Measurements from ENCODE around the gene THEMIS.

The THEMIS gene

DNA sequence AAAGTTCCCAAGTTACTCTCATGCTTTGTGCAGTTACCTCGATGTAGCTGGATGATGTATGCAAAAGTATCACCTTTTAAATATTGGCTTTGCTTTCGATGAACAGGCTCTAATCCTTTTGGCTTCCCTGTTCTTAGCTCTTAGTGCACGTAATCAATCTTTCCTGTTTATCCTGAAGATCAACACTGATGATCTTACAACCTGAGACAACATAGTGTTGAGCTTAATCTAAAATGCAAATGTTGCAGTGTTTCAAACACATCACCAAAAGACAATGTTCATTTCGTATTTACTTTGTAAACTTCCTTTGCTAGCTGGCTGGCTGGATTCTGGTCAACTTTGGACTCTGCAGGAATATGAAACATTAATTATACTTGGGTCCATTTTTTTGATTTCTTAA is 132.1 kb downstream of the THEMIS start:
- CTCF ChIA-PET: interaction anchor here (0.6 kb wide), 1 partner anchor 43 kb away, joined by 4 read pairs; no protein-coding TSS in a partner anchor
- DNase-seq (ENCODE audit: low spot score): no peak
- POLR2A ChIA-PET (ENCODE audit: low non-redundant PET): no interaction called here
- no peak overlapping the region for H3K27ac ChIP-seq
- TF ChIP-seq CTCF (conservative IDR thresholded peaks at IDR 0.05; ENCODE audit: low read depth): no peak

DNA sequence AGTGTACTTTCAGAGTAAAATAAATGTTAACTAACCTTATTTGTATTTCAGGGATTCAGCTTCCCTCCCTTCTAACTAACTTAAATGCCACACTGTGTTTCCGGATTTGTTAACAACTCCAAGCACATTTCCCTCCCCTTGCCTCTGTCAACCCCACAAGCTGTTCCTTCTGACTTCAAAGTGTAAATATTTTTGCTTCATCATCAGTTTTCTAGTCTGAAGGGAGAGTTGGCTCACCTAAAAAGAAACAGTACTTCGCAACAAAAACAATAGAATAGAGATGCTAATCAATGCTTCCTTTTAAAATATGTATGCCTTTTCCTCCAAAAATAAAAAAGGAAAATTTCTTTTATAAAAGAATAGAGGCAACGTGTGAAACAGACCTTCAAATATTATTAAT is 132.6 kb downstream of the THEMIS start:
- POLR2A ChIA-PET (ENCODE audit: low non-redundant PET): no interaction called here
- TF ChIP-seq CTCF (conservative IDR thresholded peaks at IDR 0.05; ENCODE audit: low read depth): no peak
- DNase-seq (ENCODE audit: low spot score): no peak
- CTCF ChIA-PET: interaction anchor here (0.6 kb wide), 1 partner anchor 1324 kb away, joined by 3 read pairs; no protein-coding TSS in a partner anchor
- H3K27ac ChIP-seq: no peak overlapping the region

DNA sequence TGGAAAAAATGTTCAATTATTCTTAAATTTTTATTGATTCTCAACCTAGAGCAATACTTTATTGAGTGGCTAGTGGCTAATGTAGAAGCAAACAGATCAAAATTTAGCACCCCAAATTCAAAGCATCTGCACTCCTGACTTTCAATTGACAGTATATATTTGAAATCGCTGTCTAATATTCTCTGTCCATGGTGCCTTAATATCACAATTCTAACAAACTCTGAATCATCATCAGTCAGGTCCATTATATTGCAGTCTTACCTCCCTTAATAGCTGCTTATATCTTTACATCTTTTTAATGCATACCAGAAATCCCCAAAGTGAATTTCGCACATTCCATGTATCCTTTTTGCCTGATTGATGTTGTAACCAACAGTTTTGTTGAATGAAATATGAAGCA is 134.9 kb downstream of the THEMIS start:
- POLR2A ChIA-PET (ENCODE audit: low non-redundant PET): no interaction called here
- H3K27ac ChIP-seq: no peak overlapping the region
- no peak for TF ChIP-seq CTCF (conservative IDR thresholded peaks at IDR 0.05; ENCODE audit: low read depth)

GRCh38 chr6:127762284-127762683 is 138.6 kb downstream of the THEMIS start:
- DNase-seq (ENCODE audit: low spot score): no peak
- no peak overlapping the region for H3K27ac ChIP-seq
- no peak for TF ChIP-seq CTCF (conservative IDR thresholded peaks at IDR 0.05; ENCODE audit: low read depth)
- CTCF ChIA-PET: no interaction called here
- POLR2A ChIA-PET (ENCODE audit: low non-redundant PET): no interaction called here

More for the DNA sequence above, 134.9 kb downstream of the THEMIS start:
- CTCF ChIA-PET: no interaction called here
- no peak for DNase-seq (ENCODE audit: low spot score)

DNA sequence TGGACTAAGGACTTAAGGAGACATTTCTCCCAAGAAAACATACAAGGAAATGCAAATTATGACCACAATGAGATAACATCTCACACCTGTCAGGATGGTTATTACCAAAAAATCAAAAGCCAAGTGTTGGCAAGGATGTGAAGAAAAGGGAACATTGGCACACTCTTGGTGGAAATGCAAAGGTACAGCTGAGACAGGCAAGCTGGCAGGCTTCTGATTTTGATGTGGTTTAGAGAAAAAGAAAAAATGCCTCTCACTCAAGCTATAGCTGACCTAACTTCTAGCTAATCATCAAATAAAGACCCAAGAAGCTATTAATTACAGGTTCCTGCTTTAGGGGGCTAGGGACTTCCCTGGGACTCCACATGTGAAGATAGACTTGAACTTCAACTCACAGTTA is 139.8 kb downstream of the THEMIS start:
- no peak for TF ChIP-seq CTCF (conservative IDR thresholded peaks at IDR 0.05; ENCODE audit: low read depth)
- no peak for DNase-seq (ENCODE audit: low spot score)
- ChIA-PET POLR2A (ENCODE audit: low non-redundant PET) (no interaction called here), CTCF (interaction anchor here (0.7 kb wide), 1 partner anchor 18 kb away, joined by 3 read pairs; no protein-coding TSS in a partner anchor)
- H3K27ac ChIP-seq: no peak overlapping the region

- POLR2A ChIA-PET (ENCODE audit: low non-redundant PET): no interaction called here
Measured at GRCh38 chr6:127749095-127749494, 151.8 kb downstream of the THEMIS start.

More at GRCh38 chr6:127749095-127749494, 151.8 kb downstream of the THEMIS start:
- no peak for DNase-seq (ENCODE audit: low spot score)
- no peak overlapping the region for H3K27ac ChIP-seq
- CTCF ChIA-PET: no interaction called here
- TF ChIP-seq CTCF (conservative IDR thresholded peaks at IDR 0.05; ENCODE audit: low read depth): no peak
